NCI-H2227 (cell line): ENCODE measurements around the gene MATCAP1.

Experiments
- DNase-seq: peaks from one replicate; lab custom pipeline; 2025; ENCODE audit not compliant: unreplicated experiment; lab: John Stamatoyannopoulos, UW

The MATCAP1 gene

GRCh38 chr16:67144943-67145342 is 38.8 kb downstream of the MATCAP1 start:
- DNase-seq, result no peak

GRCh38 chr16:67142342-67142741 is 41.4 kb downstream of the MATCAP1 start:
- DNase-seq, result no peak

DNA sequence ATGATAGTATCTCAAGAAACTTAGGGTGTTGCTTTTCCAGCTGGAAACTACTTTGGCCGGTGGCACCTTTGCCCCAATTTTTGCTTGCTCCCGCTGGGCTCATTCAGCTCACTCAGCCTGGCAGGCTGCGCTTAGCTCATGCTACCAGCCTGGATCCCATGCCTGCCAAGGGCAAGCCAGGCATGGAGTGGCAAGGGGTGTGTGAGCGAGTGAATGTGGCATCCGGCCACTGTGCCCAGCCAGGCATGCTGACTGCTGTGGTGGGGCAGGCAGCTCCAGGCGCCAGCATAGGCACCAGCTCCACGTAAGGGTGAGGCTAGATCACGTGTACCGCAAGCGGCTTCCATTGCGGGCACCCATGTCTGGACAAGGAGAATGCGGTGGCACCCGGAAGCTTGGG is 42.4 kb downstream of the MATCAP1 start:
- DNase-seq, result no peak

GRCh38 chr16:67137605-67138004 is 46.2 kb downstream of the MATCAP1 start:
- DNase-seq, result no peak

DNA sequence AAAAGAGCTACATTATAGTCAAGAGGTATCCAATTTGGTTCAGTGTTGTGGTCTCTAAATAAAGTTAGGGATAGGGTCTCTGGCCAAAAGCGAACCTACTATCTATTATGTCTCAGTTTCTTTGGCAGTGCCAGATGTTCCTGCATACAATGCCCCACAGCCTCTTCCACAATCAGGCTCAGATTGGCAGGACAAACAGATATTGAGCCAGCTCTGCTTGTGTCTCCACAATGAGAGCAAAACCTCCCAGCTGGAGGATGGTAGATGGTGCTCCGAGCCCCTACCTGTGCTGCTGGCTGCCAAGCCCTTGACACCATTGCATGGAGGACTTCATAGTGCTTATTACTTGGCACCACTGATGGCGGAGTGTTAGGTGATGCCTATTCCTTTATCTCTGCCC is 54.3 kb downstream of the MATCAP1 start:
- no peak for DNase-seq

DNA sequence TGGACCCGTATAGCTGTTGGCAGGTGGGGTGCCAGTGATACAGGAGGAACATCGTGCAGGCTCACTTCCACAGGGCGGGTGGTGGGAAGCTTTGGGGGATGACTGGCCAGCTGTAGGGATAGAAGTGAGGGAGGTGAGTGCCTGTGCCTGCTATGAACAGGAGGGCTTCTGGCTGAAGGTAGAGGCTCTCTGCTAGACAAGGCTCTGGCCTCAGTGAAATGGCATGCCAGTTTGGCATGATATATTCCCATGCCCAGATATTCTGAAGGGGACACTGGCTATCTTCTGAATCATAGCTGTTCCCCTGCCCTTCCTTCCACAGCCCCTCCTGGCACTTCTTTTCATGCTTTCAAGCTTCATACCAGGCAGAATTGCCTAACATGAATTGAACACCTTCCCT is 54.9 kb downstream of the MATCAP1 start:
- no peak for DNase-seq

- no peak for DNase-seq
Measured at GRCh38 chr16:67128417-67128816, 55.3 kb downstream of the MATCAP1 start.
